Small intestine (tissue), 7 donors: ENCODE results near the gene PCAT7. TPM values are rescaled to one million over a fixed set of nuclear protein-coding genes. Genes with fewer than 3 reads are reported as not detected.
"Not testable (repeated sequence)": the region's sequence is repeated elsewhere in the genome, so short reads cannot be mapped to it uniquely, and the experiment has no call there.

Experiments used
- DNase-seq, 2 donors: peaks; one replicate each; pipeline versions ENCODE4 v3.0.0 to v3.0.0-alpha.2; 2013
- FAIRE-seq: peaks from 2 replicates; lab custom pipeline; 2012; peaks lifted over from hg19 to GRCh38; lab: Jason Lieb, UNC
- H3K27ac ChIP-seq, 3 donors: one replicate each; pipeline ENCODE4 v1.5.1; 2013; ENCODE audit warnings: low read length in 2 of 3, mild to moderate bottlenecking in 2 of 3, control low read depth in 1 of 3, inconsistent platforms in 1 of 3, low read depth in 1 of 3, moderate library complexity in 1 of 3
- H3K27me3 ChIP-seq, 3 donors: one replicate each; pipeline ENCODE4 v1.6.1; 2013; ENCODE audit warnings: low read length in 3 of 3, inconsistent platforms in 1 of 3; ENCODE audit not compliant: control insufficient read depth in 3 of 3, insufficient read depth in 3 of 3
- H3K36me3 ChIP-seq, 3 donors: one replicate each; pipeline ENCODE4 v1.6.1; 2013; ENCODE audit warnings: low read length in 3 of 3, inconsistent platforms in 1 of 3, low read depth in 1 of 3, mild to moderate bottlenecking in 1 of 3, moderate library complexity in 1 of 3; ENCODE audit not compliant: control insufficient read depth in 3 of 3, insufficient read depth in 2 of 3
- H3K4me1 ChIP-seq, 3 donors: one replicate each; pipeline ENCODE4 v1.6.1; 2013; ENCODE audit warnings: low read length in 2 of 3, inconsistent platforms in 1 of 3, low read depth in 1 of 3, mild to moderate bottlenecking in 1 of 3, moderate library complexity in 1 of 3; ENCODE audit not compliant: control insufficient read depth in 3 of 3, insufficient read depth in 2 of 3
- H3K4me3 ChIP-seq, 3 donors: one replicate each; pipeline ENCODE4 v1.5.1; 2013; ENCODE audit warnings: low read length in 3 of 3, control low read depth in 1 of 3, inconsistent platforms in 1 of 3, low read depth in 1 of 3, mild to moderate bottlenecking in 1 of 3, moderate library complexity in 1 of 3
- H3K9me3 ChIP-seq, 2 donors: one replicate each; pipeline ENCODE4 v1.6.1; 2013; ENCODE audit warnings: low read depth in 1 of 2, low read length in 1 of 2; ENCODE audit not compliant: control insufficient read depth in 2 of 2, insufficient read depth in 1 of 2
- WGBS, 3 donors: extraction: QIAGEN DNeasy Blood & Tissue Kit; methylation state at CpG; one replicate each; pipeline ENCODE4 v1.1.7; 2013; 5-methylcytosine and 5-hydroxymethylcytosine counted together
- polyA plus RNA-seq, 4 donors: library from polyadenylated mRNA; stranded (reverse) in 3 of 4; unstranded in 1 of 4; fragments of 200-250 nt in 3 of 4; fragments of 120-200 nt in 1 of 4; gene quantifications; one replicate each; pipeline versions ENCODE4 v1.2.1 to v1.2.3, GENCODE V29; 2013
- donor health status: healthy with polysubstance abuse.
- donor health status: control.
- donor health status: control.
- donor health status: Bipolar disorder and iron deficiency.
- donor health status: healthy.

PCAT7 gene
- polyA plus RNA-seq, 4 donors: 0.42 to 2.0 (median 0.58) TPM

GRCh38 chr9:94544335-94544734 lies 10.5 kb upstream of the PCAT7 start:
- FAIRE-seq, DNase-seq, H3K4me1 ChIP-seq, H3K36me3 ChIP-seq, H3K9me3 ChIP-seq, H3K4me3 ChIP-seq, H3K27me3 ChIP-seq, H3K27ac ChIP-seq: not testable (repeated sequence)
- WGBS, 3 donors: 80 to 93% (median 83%) methylated on average over 2 to 3 of the region's 5 CpGs

- H3K4me1 ChIP-seq: no peaks in the 10 kb centered on the region
- no peak overlapping the region for H3K27ac ChIP-seq
- H3K9me3 ChIP-seq: no peaks in the 10 kb centered on the region
- no peak for FAIRE-seq
- 61 to 77% (median 63%) methylated on average over 1 of the region's 1 CpG for WGBS, 3 donors
- H3K36me3 ChIP-seq: no peaks in the 10 kb centered on the region
- no peak for DNase-seq
- no peak overlapping the region for H3K4me3 ChIP-seq
- H3K27me3 ChIP-seq: no peaks in the 10 kb centered on the region
Measured at GRCh38 chr9:94545940-94546339, 8.9 kb upstream of the PCAT7 start.

- H3K27me3 ChIP-seq: no peaks in the 10 kb centered on the region
- H3K4me1 ChIP-seq: no peaks in the 10 kb centered on the region
- no peaks in the 10 kb centered on the region for H3K36me3 ChIP-seq
- DNase-seq (peak; percentile 13 to 94), FAIRE-seq (no peak)
- no peaks in the 10 kb centered on the region for H3K9me3 ChIP-seq
- H3K4me3 ChIP-seq: peak overlapping the region in 1 of 3 donors; percentile 66
- peak overlapping the region in 1 of 3 donors; percentile 88 for H3K27ac ChIP-seq
- WGBS, 3 donors: 45 to 92% (median 66%) methylated on average over 29 of the region's 29 CpGs
Measured at GRCh38 chr9:94553029-94553938, 1.6 kb upstream of the PCAT7 start.

GRCh38 chr9:94554078-94554438 lies 825 bp upstream of the PCAT7 start:
- H3K36me3 ChIP-seq: no peaks in the 10 kb centered on the region
- 19 to 69% (median 26%) methylated on average over 9 to 16 of the region's 16 CpGs for WGBS, 3 donors
- H3K4me3 ChIP-seq: peak overlapping the region in 1 of 3 donors; percentile 66
- no peak for FAIRE-seq
- DNase-seq: peak in 1 of 2 donors; percentile 74
- H3K4me1 ChIP-seq: no peaks in the 10 kb centered on the region
- H3K27me3 ChIP-seq: no peaks in the 10 kb centered on the region
- no peaks in the 10 kb centered on the region for H3K9me3 ChIP-seq
- H3K27ac ChIP-seq: peak overlapping the region in 1 of 3 donors; percentile 88

- DNase-seq (no peak), FAIRE-seq (no peak)
- no peaks in the 10 kb centered on the region for H3K9me3 ChIP-seq
- no peaks in the 10 kb centered on the region for H3K36me3 ChIP-seq
- H3K4me1 ChIP-seq: no peaks in the 10 kb centered on the region
- no peaks in the 10 kb centered on the region for H3K27me3 ChIP-seq
- no peak overlapping the region for H3K4me3 ChIP-seq
- WGBS, 3 donors: 86 to 95% (median 88%) methylated on average over 4 of the region's 4 CpGs
- H3K27ac ChIP-seq: no peak overlapping the region
Measured at GRCh38 chr9:94557376-94557775, 2.5 kb downstream of the PCAT7 start.

- DNase-seq: no peak
- no peaks in the 10 kb centered on the region for H3K4me1 ChIP-seq
- no peak for FAIRE-seq
- H3K9me3 ChIP-seq: no peaks in the 10 kb centered on the region
- no peak overlapping the region for H3K4me3 ChIP-seq
- H3K27ac ChIP-seq: no peak overlapping the region
- no peaks in the 10 kb centered on the region for H3K36me3 ChIP-seq
- 87 to 93% (median 89%) methylated on average over 6 of the region's 6 CpGs for WGBS, 3 donors
- H3K27me3 ChIP-seq: no peaks in the 10 kb centered on the region
Measured at GRCh38 chr9:94560237-94560636, 5.4 kb downstream of the PCAT7 start.

GRCh38 chr9:94563548-94563947 lies 8.7 kb downstream of the PCAT7 start:
- no peak for FAIRE-seq

GRCh38 chr9:94564279-94564678 lies 9.4 kb downstream of the PCAT7 start:
- not testable (repeated sequence) for H3K27ac ChIP-seq, H3K27me3 ChIP-seq, H3K36me3 ChIP-seq, H3K4me1 ChIP-seq, FAIRE-seq, H3K4me3 ChIP-seq, DNase-seq, H3K9me3 ChIP-seq
- 66 to 83% (median 68%) methylated on average over 3 of the region's 3 CpGs for WGBS, 3 donors

More at GRCh38 chr9:94563548-94563947, 8.7 kb downstream of the PCAT7 start:
- no peaks in the 10 kb centered on the region for H3K4me1 ChIP-seq
- H3K27ac ChIP-seq: no peak overlapping the region
- no peaks in the 10 kb centered on the region for H3K36me3 ChIP-seq
- 75 to 78% (median 76%) methylated on average over 2 of the region's 2 CpGs for WGBS, 3 donors
- no peak for DNase-seq
- no peaks in the 10 kb centered on the region for H3K9me3 ChIP-seq
- no peaks in the 10 kb centered on the region for H3K27me3 ChIP-seq
- no peak overlapping the region for H3K4me3 ChIP-seq
